Neural progenitor cell (in vitro differentiated cells): ENCODE data around the gene TIMP4. TPM values are rescaled to one million over a fixed set of nuclear protein-coding genes. Genes with fewer than 3 reads are reported as not detected.

ENCODE experiments used
- DNase-seq: peaks from one replicate; pipeline ENCODE4 v3.0.0-alpha.2; 2016; ENCODE audit warnings: low spot score
- H2AFZ ChIP-seq: fragments of 200-600 bp; sonication (generic); replicated peaks from 2 replicates; pipeline ENCODE4 v1.6.1; 2016; ENCODE audit warnings: antibody characterized with exemption
- H3F3A ChIP-seq: fragments of 200-600 bp; sonication (generic); 2 replicates; pipeline ENCODE4 v1.6.1; 2016; ENCODE audit warnings: antibody characterized with exemption, low read depth
- H3K27ac ChIP-seq: fragments of 200-600 bp; sonication (generic); 2 replicates; pipeline ENCODE4 v1.5.1; 2016; ENCODE audit warnings: mild to moderate bottlenecking
- H3K27me3 ChIP-seq: fragments of 200-600 bp; sonication (generic); 2 replicates; pipeline ENCODE4 v1.6.1; 2016; ENCODE audit warnings: mild to moderate bottlenecking, moderate library complexity
- H3K36me3 ChIP-seq: fragments of 200-600 bp; sonication (generic); 2 replicates; pipeline ENCODE4 v1.5.1; 2016
- H3K4me1 ChIP-seq: fragments of 200-600 bp; sonication (generic); 2 replicates; pipeline ENCODE4 v1.6.1; 2016; ENCODE audit warnings: mixed run types
- H3K4me2 ChIP-seq: fragments of 200-600 bp; sonication (generic); 2 replicates; pipeline ENCODE4 v1.6.1; 2016
- H3K4me3 ChIP-seq: fragments of 200-600 bp; sonication (generic); 2 replicates; pipeline ENCODE4 v1.5.1; 2016
- H3K79me2 ChIP-seq: fragments of 200-600 bp; sonication (generic); 2 replicates; pipeline ENCODE4 v1.6.1; 2016; ENCODE audit warnings: low read depth
- H3K9ac ChIP-seq: fragments of 200-600 bp; sonication (generic); 2 replicates; pipeline ENCODE4 v1.6.1; 2016
- H3K9me3 ChIP-seq: fragments of 200-600 bp; sonication (generic); 2 replicates; pipeline ENCODE4 v1.5.1; 2016; ENCODE audit warnings: low read depth
- H4K20me1 ChIP-seq: fragments of 200-600 bp; sonication (generic); 2 replicates; pipeline ENCODE4 v1.6.1; 2016; ENCODE audit warnings: low read depth
- H3K27ac Mint-ChIP-seq: 3 replicates; pipeline ENCODE4 v1.8.0; 2021; ENCODE audit warnings: mixed read lengths
- H3K27me3 Mint-ChIP-seq: 2 replicates; pipeline ENCODE4 v1.8.0; 2022; ENCODE audit warnings: low read depth, mild to moderate bottlenecking, inconsistent platforms, moderate library complexity, mixed read lengths; ENCODE audit not compliant: insufficient read depth
- H3K36me3 Mint-ChIP-seq: 3 replicates; pipeline ENCODE4 v1.8.0; 2021; ENCODE audit warnings: mixed read lengths
- H3K4me1 Mint-ChIP-seq: 3 replicates; pipeline ENCODE4 v1.8.0; 2021; ENCODE audit warnings: mixed read lengths
- H3K4me3 Mint-ChIP-seq: 3 replicates; pipeline ENCODE4 v1.8.0; 2021; ENCODE audit warnings: mild to moderate bottlenecking, moderate library complexity, mixed read lengths
- H3K9me3 Mint-ChIP-seq: 3 replicates; pipeline ENCODE4 v1.8.0; 2020; ENCODE audit warnings: mixed read lengths
- CTCF ChIP-seq: fragments of 200-600 bp; sonication (generic); IDR thresholded peaks from 2 replicates; pipeline ENCODE4 v1.5.1; 2017; ENCODE audit warnings: antibody characterized with exemption, mild to moderate bottlenecking
- EZH2 ChIP-seq: fragments of 200-600 bp; sonication (generic); IDR thresholded peaks from 2 replicates; pipeline ENCODE4 v1.6.1; 2017; ENCODE audit warnings: antibody characterized with exemption, mild to moderate bottlenecking, moderate library complexity
- EZH2phosphoT487 ChIP-seq: fragments of 200-600 bp; sonication (generic); IDR thresholded peaks from 2 replicates; pipeline ENCODE4 v1.6.1; 2017; ENCODE audit warnings: antibody characterized with exemption
- total RNA-seq: library from RNA; depleted of rRNA; stranded (reverse); fragments of >200 nt; gene quantifications from 2 replicates; pipeline ENCODE4 v1.2.3, GENCODE V29; 2015; ENCODE audit warnings: low replicate concordance

The TIMP4 gene
- total RNA-seq, 1 donor from 2014 or later, result 0.07 TPM

- Mint-ChIP-seq H3K9me3 (peaks cover 11% of the 10 kb centered on the region), H3K27me3 (no peaks in the 10 kb centered on the region), H3K27ac (no peak overlapping the region), H3K4me3 (no peak overlapping the region), H3K4me1 (no peaks in the 10 kb centered on the region), H3K36me3 (no peaks in the 10 kb centered on the region)
- Histone ChIP-seq H3K4me3 (no peak overlapping the region), H3K27me3 (no peaks in the 10 kb centered on the region), H3K79me2 (no peaks in the 10 kb centered on the region), H3K27ac (no peak overlapping the region), H3K9ac (no peak overlapping the region), H2AFZ (no peak overlapping the region), H3K36me3 (no peaks in the 10 kb centered on the region), H3K4me2 (no peak overlapping the region), H3F3A (no peaks in the 10 kb centered on the region), H3K9me3 (no peaks in the 10 kb centered on the region), H3K4me1 (no peaks in the 10 kb centered on the region), H4K20me1 (no peaks in the 10 kb centered on the region)
- DNase-seq, result no peak
- TF ChIP-seq EZH2phosphoT487, result no peak
- no peak for TF ChIP-seq CTCF
- no peak for TF ChIP-seq EZH2
Observed at GRCh38 chr3:12115104-12115503, 43.6 kb downstream of the TIMP4 start.

- Histone ChIP-seq H3K9me3 (no peaks in the 10 kb centered on the region), H3K27ac (no peak overlapping the region), H3F3A (no peaks in the 10 kb centered on the region), H3K27me3 (no peaks in the 10 kb centered on the region), H4K20me1 (no peaks in the 10 kb centered on the region), H3K4me3 (no peak overlapping the region), H3K9ac (no peak overlapping the region), H3K4me2 (no peak overlapping the region), H3K79me2 (no peaks in the 10 kb centered on the region), H2AFZ (no peak overlapping the region), H3K4me1 (no peaks in the 10 kb centered on the region), H3K36me3 (no peaks in the 10 kb centered on the region)
- DNase-seq, result no peak
- Mint-ChIP-seq H3K4me3 (no peak overlapping the region), H3K27ac (no peak overlapping the region), H3K27me3 (no peaks in the 10 kb centered on the region), H3K36me3 (no peaks in the 10 kb centered on the region), H3K4me1 (no peaks in the 10 kb centered on the region), H3K9me3 (peaks cover 11% of the 10 kb centered on the region)
- no peak for TF ChIP-seq EZH2
- TF ChIP-seq EZH2phosphoT487, result no peak
- TF ChIP-seq CTCF, result no peak
Observed at GRCh38 chr3:12114251-12114650, 44.5 kb downstream of the TIMP4 start.

GRCh38 chr3:12107071-12107713 lies 51.5 kb downstream of the TIMP4 start:
- DNase-seq, result no peak
- no peaks in the 10 kb centered on the region for H3F3A ChIP-seq
- H3K9me3 Mint-ChIP-seq, result peaks cover 11% of the 10 kb centered on the region
- no peaks in the 10 kb centered on the region for H4K20me1 ChIP-seq
- no peaks in the 10 kb centered on the region for H3K4me1 ChIP-seq
- no peak overlapping the region for H3K9ac ChIP-seq
- no peak overlapping the region for H3K27ac Mint-ChIP-seq
- TF ChIP-seq EZH2, result no peak
- no peak for TF ChIP-seq EZH2phosphoT487
- no peak for TF ChIP-seq CTCF
- no peaks in the 10 kb centered on the region for H3K27me3 ChIP-seq
- H3K27me3 Mint-ChIP-seq, result no peaks in the 10 kb centered on the region
- no peak overlapping the region for H3K27ac ChIP-seq
- no peaks in the 10 kb centered on the region for H3K36me3 ChIP-seq
- no peaks in the 10 kb centered on the region for H3K36me3 Mint-ChIP-seq
- no peak overlapping the region for H3K4me2 ChIP-seq
- no peak overlapping the region for H3K4me3 Mint-ChIP-seq
- no peaks in the 10 kb centered on the region for H3K79me2 ChIP-seq
- H3K4me3 ChIP-seq, result no peak overlapping the region
- H3K4me1 Mint-ChIP-seq, result no peaks in the 10 kb centered on the region
- H2AFZ ChIP-seq, result no peak overlapping the region
- no peaks in the 10 kb centered on the region for H3K9me3 ChIP-seq

Other genes with a start within 250 kb of the TIMP4 start
- 0.84 and 3.1 TPM in 2 replicates for gene SYN2, start 154.5 kb downstream of the TIMP4 start, total RNA-seq
- gene PPARG, start 130.2 kb upstream of the TIMP4 start, total RNA-seq, result 0.50 TPM in 1 of 2 replicates, not detected in the other